NCI-H82 treated with DMSO at 0.1 percent for 48 hours (cell line): ENCODE measurements around the gene HMCES.
"Not testable (repeated sequence)": the region's sequence is repeated elsewhere in the genome, so short reads cannot be mapped to it uniquely, and the experiment has no call there.

ENCODE experiments used
- DNase-seq: peaks from one replicate; lab custom pipeline; 2025; ENCODE audit not compliant: unreplicated experiment; lab: John Stamatoyannopoulos, UW

Gene HMCES

GRCh38 chr3:129256270-129256669 is 22.4 kb upstream of the HMCES start:
- no peak for DNase-seq

GRCh38 chr3:129257609-129258008 is 21.1 kb upstream of the HMCES start:
- DNase-seq: no peak

GRCh38 chr3:129259612-129260477 is 18.8 kb upstream of the HMCES start:
- no peak for DNase-seq

- DNase-seq: no peak
These were observed 18.1 kb upstream of the HMCES start for GRCh38 chr3:129260606-129261005.

- no peak for DNase-seq
These were observed 16.8 kb upstream of the HMCES start for GRCh38 chr3:129261894-129262293.

- no peak for DNase-seq
These were observed 15.3 kb upstream of the HMCES start for GRCh38 chr3:129263161-129263910.

- not testable (repeated sequence) for DNase-seq
These were observed 13.7 kb upstream of the HMCES start for GRCh38 chr3:129264994-129265393.

GRCh38 chr3:129266651-129267050 is 12.0 kb upstream of the HMCES start:
- DNase-seq: no peak

- no peak for DNase-seq
These were observed 10.3 kb upstream of the HMCES start for GRCh38 chr3:129268396-129268795.

- DNase-seq: no peak
These were observed 7.0 kb upstream of the HMCES start for GRCh38 chr3:129271674-129272073.

- no peak for DNase-seq
These were observed 2.3 kb upstream of the HMCES start for GRCh38 chr3:129276385-129276784.

- DNase-seq: no peak
These were observed 820 bp upstream of the HMCES start for GRCh38 chr3:129277829-129278271.

- DNase-seq: peak; percentile 46
These were observed 566 bp downstream of the HMCES start for GRCh38 chr3:129278966-129279906.

- no peak for DNase-seq
These were observed 1.5 kb downstream of the HMCES start for GRCh38 chr3:129280183-129280582.

GRCh38 chr3:129281726-129282125 is 3.1 kb downstream of the HMCES start:
- DNase-seq: no peak

GRCh38 chr3:129282727-129283327 is 4.2 kb downstream of the HMCES start:
- no peak for DNase-seq

- peak; percentile 96 for DNase-seq
These were observed 7.4 kb downstream of the HMCES start for GRCh38 chr3:129286081-129286480.

GRCh38 chr3:129288446-129288845 is 9.8 kb downstream of the HMCES start:
- no peak for DNase-seq

- no peak for DNase-seq
These were observed 10.7 kb downstream of the HMCES start for GRCh38 chr3:129289201-129289921.
